Stimulated activated CD4-positive, alpha-beta T cell treated with anti-CD3 and anti-CD28 coated beads, Interleukin-15, amount 100 ng/mL, for 24 hours (primary cell): ENCODE data around the gene HNRNPF.
"Not testable (repeated sequence)": the region's sequence is repeated elsewhere in the genome, so short reads cannot be mapped to it uniquely, and the experiment has no call there.

Experiments
- DNase-seq: peaks from one replicate; pipeline ENCODE4 v3.0.0-alpha.2; 2020

Gene HNRNPF, protein sequence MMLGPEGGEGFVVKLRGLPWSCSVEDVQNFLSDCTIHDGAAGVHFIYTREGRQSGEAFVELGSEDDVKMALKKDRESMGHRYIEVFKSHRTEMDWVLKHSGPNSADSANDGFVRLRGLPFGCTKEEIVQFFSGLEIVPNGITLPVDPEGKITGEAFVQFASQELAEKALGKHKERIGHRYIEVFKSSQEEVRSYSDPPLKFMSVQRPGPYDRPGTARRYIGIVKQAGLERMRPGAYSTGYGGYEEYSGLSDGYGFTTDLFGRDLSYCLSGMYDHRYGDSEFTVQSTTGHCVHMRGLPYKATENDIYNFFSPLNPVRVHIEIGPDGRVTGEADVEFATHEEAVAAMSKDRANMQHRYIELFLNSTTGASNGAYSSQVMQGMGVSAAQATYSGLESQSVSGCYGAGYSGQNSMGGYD

DNA sequence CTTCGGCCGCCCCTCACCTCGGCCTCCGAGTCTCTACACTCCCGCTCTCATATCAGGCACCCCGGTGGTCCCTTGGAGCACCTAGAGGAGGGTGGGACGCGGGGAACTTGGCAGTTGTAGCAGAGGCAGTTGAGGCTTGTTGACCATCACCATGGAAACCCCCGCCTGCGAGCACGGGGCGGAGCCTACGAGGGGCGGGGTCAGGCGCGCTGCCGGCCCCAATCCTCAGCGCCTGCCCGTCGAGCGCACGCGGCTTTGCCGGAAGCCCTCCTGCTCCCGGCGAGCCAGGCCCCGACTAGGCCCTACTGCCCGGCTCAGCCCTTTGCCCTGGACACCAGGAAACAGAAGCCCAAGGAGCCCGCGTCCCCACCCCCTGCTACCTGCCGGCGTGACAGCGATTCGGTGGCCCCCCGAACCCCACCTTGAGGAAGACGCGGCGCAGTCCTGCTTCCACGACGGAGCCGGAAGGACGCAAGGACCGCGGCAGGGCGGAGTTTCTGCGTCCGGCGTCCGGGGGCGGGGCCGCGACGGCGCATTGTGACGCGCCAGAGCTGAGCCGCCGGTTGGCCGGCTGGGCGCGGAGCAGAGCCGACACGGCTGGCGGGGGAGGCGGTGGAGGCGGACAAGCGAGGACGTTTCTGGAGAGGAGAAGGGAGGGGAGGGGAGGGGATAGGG lies at the start of gene HNRNPF:
TSS of gene HNRNPF (minus strand) at position 477 of the 675 bp plus-strand sequence. CDS start 21,302 bp downstream, outside the sequence.
- peak; percentile 96 for DNase-seq

DNA sequence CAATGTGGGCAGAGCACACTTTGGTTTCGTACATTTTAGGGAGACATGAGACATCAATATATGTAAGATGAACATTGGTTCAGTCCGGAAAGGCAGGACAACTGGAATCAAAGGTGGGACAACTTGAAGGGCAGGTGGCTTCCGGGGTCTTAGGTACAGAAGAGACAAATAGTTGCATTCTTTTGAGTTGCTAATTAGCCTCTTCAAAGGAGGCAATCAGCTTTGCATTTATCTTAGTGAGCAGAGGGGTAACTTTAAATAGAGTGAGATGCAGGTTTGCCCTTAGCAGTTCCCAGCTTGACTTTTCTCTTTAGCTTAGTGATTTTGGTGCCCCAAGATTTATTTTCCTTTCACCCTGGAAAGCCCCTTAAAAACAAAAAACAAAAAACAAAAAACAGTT lies 49.2 kb upstream of the HNRNPF start:
- DNase-seq = no peak

DNA sequence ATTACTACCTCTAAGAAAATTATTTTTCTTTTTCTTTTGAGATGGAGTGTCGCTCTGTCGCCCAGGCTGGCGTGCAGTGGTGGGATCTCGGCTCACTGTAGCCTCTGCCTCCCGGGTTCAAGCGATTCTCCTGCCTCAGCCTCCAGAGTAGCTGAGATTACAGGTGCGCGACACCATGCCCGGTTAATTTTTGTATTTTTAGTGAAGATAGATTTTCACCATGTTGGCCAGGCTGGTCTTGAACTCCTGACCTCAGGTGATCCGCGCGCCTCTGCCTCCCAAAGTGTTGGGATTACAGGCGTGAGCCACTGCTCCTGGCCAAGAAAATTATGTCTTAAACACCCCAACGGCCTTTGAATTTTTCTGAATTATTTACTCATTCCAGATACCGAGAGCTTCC lies 47.6 kb upstream of the HNRNPF start:
- not testable (repeated sequence) for DNase-seq

DNA sequence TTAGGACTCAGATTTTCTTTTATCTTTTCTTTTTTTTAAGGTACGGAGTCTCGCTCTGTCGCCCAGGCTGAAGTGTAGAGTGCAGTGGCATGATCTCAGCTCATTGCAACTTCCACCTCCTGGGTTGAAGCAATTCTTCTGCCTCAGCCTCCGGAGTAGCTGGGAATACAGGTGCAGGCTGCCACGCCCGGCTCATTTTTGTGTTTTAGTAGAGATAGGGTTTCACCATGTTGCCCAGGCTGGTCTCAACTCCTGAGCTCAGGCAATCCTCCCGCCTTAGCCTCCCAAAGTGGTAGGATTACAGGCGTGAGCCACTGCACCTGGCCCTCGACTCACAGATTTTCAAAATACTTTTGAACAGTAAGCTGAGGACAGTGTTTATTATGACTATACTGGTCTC lies 45.0 kb upstream of the HNRNPF start:
- not testable (repeated sequence) for DNase-seq

DNA sequence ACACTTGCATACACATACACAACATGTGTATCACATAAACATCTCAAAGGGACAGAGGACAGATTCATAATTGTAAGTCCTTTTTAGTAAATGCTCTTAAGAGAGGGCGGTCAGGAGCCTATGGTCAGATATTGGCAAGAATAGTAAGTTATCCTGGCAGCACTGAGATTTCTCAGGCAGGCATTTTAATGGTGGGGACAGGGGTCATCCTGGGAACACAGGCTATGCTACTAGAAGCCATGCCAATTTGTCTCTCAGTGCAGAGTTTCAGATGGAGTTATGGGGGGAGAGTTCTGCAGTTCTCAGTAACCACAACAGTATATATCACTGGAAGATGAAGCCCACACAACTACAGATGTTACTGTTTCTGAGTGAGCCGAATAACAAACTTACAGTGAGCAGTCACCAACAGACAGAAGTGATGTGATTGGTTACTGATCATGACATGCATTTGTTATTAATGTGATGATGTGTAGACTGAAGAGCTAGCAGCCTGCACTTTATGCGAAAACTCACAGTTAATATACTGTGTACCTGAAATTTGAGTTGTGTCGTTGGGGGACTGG lies 44.4 kb upstream of the HNRNPF start:
- DNase-seq = peak; percentile 6

DNA sequence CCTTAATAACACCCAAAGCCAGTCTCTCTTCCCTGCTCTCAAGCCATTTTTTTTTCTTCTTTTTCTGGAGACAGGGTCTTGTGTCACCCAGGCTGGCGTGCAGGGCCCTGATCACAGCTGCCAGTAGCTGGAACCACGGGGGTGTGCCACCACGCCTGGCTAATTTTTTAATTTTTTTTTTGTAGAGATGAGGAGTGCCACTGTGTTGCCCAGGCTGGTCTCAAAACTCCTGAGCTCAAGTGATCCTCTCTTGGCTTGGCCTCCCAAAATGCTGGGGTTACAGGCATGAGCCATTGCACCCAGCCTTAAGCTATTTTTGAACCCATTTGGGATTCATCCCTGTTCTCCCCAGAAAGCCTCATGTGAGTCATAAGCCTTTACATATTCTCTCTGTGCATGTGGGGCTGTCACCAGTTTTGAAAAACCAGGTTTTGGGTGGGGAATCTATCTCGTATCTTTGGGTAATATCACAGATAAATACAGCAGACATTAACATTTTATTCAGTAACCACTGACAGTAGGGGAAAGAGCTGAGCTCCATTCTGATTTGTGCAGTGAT lies 43.4 kb upstream of the HNRNPF start:
- DNase-seq = no peak

DNA sequence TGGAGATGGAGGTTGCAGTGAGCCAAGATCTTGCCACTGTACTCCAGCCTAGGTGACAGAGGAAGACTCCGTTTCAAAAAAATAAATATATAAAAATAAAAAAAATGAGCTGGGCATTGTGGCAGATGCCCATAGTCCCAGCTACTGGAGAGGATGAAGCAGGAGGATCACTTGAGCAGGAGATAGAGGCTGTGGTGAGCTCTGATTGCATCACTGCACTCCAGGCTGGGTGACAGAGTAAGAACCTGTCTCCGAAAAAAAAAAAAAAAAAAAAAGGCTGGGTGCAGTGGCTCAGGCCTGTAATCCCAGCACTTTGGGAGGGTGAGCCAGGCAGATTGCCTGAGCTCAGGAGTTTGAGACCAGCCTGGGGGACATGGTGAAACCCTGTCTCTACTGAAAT lies 39.8 kb upstream of the HNRNPF start:
- no peak for DNase-seq

DNA sequence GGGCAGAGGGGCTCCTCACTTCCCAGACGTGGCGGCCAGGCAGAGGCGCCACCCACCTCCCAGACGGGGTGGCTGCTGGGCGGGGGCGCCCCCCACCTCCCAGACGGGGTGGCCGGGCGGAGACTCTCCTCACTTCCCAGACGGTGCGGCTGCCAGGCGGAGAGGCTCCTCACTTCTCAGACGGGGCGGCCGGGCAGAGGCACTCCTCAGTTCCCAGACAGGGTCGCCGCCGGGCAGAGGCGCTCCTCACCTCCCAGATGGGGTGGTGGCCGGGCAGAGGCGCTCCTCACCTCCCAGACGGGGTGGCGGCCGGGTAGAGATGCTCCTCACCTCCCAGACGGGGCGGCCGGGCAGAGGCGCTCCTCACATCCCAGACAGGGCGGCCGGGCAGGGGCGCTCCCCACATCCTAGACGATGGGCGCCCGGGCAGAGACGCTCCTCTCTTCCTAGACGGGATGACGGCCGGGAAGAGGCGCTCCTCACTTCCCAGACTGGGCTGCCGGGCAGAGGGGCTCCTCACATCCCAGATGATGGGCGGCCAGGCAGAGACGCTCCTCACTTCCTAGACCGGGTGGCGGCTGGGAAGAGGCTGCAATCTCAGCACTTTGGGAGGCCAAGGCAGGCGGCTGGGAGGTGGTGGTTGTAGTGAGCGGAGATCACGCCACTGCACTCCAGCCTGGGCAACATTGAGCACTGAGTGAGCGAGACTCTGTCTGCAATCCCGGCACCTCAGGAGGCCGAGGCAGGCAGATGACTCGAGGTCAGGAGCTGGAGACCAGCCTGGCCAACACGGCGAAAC lies 37.4 kb upstream of the HNRNPF start:
- not testable (repeated sequence) for DNase-seq

DNA sequence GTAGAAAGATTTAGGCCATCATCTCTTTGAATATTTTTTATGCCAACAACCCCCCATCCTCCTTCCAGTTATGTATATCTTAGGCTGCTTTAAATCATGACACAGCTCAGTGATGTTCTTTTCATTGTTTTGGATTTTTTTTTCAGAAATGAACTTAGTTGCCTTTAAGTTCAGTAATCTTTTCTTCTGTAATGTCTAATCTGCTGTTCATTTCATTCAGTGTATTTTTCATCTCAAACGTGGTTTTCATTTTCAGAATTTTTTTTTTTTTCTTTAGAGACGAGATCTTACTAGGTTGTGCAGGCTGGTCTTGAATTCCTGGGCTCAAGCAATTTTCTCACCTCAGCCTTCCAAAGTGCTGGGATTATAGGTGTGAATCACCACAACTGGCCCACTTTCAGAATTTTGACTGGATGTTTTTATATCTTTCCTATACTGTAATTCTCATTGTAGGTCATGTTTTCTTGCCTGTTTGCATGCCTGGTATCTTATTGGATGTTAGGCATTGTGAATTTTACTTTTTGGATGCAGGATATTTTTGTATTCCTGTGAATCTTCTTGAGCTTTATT lies 36.0 kb upstream of the HNRNPF start:
- DNase-seq = no peak

DNA sequence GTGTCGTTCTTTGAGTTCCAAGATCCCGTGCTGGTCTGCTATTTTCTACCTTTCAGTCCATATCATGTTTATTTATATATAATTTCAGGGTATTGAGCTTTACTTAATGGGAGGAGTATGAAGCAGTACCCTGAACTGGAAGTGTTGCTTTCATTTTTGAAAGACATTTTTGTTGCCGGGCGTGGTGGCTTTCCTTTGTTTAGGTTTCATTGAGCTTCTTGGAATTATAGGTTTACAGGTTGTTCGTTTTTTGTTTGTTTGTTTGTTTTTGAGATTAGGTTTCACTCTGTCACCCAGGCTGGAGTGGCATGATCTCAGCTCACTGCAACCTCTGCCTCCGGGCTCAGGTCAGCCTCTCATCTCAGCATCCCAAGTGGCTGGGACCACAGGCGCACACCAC lies 35.3 kb upstream of the HNRNPF start:
- DNase-seq = no peak

DNA sequence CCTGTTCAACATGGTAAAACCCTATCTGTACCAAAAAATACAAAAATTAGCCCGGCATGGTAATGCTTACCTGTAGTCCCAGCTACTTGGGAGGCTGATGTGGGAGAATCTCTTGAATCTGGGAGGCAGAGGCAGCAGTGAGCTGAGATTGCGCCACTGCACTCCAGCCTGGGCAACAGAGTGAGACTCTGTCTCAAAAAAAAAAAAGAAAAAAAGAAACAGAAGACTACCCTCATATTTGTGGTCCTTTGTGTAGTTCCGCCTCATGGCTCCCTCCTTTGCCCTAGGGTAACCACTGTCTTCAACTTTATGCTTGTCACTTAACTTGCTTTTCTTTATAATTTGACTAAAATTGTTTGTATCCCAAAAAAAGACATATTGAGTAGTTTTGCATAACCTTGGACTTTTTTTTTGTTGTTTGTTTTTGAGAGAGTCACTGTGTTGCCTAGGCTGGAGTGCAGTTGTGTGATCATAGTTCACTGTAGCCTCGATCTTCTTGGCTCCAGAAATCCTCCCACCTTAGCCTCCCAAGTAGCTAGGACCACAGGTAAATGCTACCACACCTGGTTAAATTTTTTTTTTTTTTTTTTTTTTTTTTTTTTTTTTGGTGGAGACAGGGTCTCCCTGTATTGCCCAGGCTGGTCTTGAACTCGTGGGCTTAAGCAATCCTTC lies 31.6 kb upstream of the HNRNPF start:
- DNase-seq = no peak

DNA sequence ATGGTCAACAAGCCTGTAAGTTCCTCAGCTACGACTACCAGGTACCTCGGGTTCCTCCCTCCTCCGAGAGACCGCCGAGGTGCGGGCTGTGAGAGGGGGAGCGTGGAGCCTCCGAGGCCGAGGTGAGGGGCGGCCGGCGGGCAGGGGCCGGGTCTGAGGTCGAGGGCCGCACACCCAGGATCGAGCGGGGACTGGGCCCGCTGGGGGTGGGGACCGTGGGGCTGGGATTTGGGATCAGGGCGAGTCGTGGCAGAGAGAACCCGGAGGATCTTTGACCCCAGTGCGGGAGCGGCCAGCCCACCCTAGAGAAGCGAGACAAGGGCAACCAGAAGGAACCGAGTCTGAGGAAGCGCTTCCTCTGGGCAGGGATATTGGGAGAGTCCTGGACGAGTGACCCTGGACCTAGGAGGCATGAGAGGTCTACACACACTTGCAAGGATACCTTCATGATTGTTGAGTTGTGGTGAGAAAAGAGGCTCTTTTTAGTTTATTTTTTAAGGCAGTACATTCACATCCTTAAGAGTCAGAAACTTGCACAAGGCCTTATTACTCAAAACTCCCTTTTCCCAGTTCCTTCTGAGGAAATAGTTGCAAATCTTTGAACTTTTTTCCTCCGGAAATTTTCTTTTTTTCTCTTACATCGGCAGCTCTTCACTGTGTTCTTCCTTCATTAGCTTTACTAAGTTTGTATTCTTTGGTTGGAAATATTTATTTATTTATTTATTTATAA lies 28.3 kb upstream of the HNRNPF start:
- DNase-seq = no peak

DNA sequence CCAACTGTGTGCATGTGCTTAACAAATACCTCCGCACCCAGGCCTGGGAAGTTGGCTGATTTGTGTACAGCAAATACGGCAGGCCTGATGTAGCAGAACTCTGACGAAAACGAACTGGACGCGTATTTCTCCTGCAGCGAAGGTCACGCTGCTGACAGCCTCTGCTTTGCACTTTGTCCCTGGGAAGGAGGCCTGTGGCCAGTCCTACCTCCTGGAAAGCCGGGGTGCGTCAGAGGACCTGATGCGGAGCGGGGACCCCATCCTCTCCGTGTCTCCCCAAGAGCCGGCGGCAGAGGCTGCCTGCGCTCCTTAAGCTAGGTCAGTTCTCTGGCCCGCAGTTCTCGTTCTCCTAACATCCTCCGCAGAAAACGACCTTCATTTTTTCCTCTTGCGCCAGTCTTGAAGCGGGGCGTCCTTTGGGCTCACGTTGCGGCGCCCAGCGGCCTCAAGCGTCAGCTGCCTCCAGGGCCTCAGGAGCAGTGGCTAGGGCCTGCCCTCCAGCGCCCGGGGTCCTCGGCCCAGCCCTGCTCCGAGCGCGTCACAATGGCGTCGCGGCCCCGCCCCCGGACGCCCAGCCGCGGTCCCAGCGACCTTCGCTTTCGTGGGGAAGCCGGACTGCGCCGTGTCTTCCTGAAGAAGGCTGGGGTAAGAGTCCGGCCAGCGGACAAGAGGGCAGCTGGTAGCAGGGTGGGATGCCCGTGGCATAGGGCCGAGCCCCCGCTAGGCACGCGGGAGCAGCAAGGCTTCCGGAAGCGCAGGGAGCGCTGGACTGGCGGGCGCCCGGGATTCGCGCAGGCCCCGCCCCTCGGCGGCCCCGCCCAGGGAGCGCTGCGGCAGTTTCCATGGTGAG lies 27.5 kb upstream of the HNRNPF start, which contains the start of gene ZNF487:
TSS of gene ZNF487 (plus strand) at position 821 of the 850 bp plus-strand sequence. CDS start 38,703 bp downstream, outside the sequence.
- DNase-seq = peak; percentile 89

DNA sequence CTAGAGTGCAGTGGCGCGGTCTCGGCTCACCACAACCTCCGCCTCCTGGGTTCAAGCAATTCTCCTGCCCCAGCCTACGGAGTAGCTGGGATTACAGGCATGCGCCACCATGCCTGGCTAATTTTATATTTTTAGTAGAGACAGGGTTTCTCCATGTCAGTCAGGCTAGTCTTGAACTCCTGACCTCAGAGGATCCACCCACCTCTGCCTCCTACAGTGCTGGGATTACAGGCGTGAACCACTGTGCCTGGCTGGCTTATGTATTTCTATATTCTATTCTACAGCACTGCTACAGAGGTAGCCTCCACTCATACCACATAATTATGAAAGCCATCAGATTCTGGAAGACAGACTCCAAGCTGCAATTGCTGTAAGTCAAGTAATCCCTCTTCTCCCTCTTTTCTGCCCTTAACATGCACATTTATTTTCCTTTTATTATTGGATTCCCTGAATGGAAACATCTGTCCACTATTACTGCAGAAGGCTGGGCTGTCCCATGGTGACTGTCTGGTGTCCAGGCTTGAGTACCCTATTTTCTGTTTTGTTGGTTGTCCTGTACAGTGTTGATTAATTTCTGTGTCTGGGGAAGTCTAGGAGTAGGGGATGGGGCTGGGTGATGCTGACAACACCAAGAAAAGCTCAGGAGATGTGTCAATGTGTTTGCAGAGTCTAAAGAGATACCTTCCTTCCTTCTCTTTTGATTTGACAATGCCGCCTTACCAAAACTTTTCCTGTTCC lies 22.1 kb upstream of the HNRNPF start:
- DNase-seq = no peak

DNA sequence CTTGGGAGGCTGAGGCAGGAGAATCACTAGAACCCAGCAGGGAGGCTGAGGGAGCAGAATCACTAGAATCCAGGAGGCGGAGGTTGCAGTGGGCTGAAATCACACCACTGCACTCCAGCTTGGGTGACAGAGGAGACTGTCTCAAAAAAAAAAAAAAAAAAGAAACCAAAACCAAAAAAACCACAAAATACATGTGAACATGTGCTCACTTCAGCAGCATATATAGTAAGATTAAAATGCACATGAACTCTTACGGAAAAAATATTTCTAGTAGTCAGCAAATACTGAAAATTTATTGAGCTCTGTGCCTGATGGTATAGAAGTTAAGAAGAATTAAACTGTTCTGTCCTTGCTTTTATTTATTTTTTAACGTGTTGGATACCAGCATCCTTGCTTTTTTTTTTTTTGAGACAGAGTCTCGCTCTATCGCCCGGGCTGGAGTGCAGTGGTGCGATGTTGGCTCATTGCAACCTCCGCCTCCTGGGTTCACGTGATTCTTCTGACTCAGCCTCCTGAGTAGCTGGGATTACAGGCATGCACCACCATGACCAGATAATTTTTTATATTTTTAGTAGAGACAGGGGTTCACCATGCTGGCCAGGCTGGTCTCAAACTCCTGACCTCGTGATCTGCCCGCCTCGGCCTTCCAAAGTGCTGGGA lies 18.3 kb upstream of the HNRNPF start:
- peak; percentile 71 for DNase-seq

DNA sequence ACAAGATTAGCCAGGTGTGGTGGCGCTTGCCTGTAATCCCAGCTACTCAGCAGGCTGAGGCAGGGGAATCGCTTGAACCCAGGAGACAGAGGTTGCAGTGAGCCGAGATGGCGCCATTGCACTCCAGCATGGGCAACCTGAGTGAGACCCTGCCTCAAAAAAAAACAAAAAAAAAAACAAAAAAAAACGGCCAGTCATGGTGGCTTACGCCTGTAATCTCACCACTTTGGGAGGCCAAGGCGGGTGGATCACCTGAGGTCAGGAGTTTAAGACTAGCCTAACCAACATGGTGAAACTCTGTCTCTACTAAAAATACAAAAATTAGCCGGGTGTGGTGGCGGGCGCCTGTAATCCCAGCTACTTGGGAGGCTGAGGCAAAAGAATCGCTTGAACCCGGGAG lies 17.5 kb upstream of the HNRNPF start:
- DNase-seq = not testable (repeated sequence)

DNA sequence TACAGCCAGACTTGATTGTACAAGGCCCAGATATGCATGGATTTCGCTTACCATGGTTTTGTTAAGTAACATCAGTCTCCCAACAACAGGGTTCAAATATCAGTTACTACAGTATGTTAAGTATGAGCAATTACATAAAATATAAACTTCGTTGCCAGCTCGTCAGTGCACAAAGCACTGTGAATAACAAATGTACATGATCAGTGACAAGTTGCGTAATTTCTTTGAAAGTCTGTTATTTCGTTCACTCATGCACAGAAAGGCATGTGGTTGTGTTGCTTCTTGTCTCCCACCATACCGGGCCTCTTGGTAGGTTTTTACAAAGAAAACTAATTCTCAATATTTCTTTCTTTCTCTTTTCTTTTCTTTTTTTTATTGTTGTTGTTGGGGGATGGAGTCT lies 15.4 kb upstream of the HNRNPF start:
- DNase-seq = no peak

DNA sequence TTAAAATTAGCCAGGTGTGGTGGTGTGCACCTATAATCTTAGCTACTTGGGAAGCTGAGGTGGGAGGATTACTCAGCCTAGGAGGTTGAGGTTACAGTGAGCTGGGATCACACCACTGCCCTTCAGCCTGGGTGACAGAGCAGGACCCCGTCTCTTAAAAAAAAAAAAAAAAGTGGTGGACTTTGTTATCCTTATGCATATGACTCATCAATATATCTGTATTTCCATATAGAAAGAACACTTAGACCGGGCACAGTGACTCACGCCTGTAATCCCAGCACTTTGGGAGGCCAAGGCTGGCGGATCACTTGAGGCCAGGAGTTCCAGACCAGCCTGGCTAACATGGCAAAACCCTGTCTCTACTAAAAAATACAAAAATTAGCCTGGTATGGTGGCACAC lies 13.0 kb upstream of the HNRNPF start:
- DNase-seq = not testable (repeated sequence)

DNA sequence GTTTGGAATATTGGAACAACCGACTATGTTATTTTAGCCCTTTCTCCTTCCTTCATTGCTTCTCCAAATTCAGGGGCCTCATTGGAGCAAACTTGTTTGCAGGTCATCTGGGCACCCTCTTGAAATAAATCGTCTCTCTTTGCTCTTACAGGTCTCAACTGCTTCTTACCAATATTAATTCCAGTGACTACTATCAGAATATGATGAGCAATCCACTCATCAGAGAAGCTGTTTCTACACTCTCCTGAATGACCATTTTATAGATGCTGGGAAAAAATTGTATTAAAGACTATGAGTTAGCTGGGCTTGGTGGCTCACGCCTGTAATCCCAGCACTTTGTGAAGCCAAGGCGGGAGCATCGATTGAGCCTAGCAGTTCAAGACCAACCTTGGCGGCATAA lies 12.5 kb upstream of the HNRNPF start:
- DNase-seq = no peak
